ENCODE measurements around the gene C13orf42. TPM values are rescaled to one million over a fixed set of nuclear protein-coding genes. Genes with fewer than 3 reads are reported as not detected.

C13orf42 gene
- not detected for total RNA-seq (ENCODE audit: unreplicated experiment)
- long read RNA-seq: 0 reads

- no peak for DNase-seq
- no peaks in the 10 kb centered on the region for H3K9me3 Mint-ChIP-seq (ENCODE audit: unreplicated experiment)
- peaks cover 2% of the 10 kb centered on the region for H3K27me3 Mint-ChIP-seq (ENCODE audit: unreplicated experiment)
- TF ChIP-seq CTCF (IDR thresholded peaks at IDR 0.05; ENCODE audit: partially characterized antibody, unreplicated experiment): no peak
- H3K4me1 Mint-ChIP-seq (ENCODE audit: low read depth, unreplicated experiment): peaks cover 5% of the 10 kb centered on the region
- H3K27ac Mint-ChIP-seq (ENCODE audit: unreplicated experiment): no peak within 1 kb of the TSS
- no peak within 1 kb of the TSS for H3K4me3 Mint-ChIP-seq (ENCODE audit: unreplicated experiment)
- no peaks in the 10 kb centered on the region for H3K36me3 Mint-ChIP-seq (ENCODE audit: unreplicated experiment)
Observed at GRCh38 chr13:51111174-51111573, at the start of gene C13orf42. Gene C13orf42, minus strand, starts transcription at chr13:51111274. Its CDS starts 65 bp downstream, at chr13:51111209.

- DNase-seq: no peak
- H3K27me3 Mint-ChIP-seq (ENCODE audit: unreplicated experiment): peaks cover 2% of the 10 kb centered on the region
- H3K4me3 Mint-ChIP-seq (ENCODE audit: unreplicated experiment): no peak overlapping the region
- no peak for TF ChIP-seq CTCF (IDR thresholded peaks at IDR 0.05; ENCODE audit: partially characterized antibody, unreplicated experiment)
- no peak overlapping the region for H3K27ac Mint-ChIP-seq (ENCODE audit: unreplicated experiment)
- peaks cover 4% of the 10 kb centered on the region for H3K36me3 Mint-ChIP-seq (ENCODE audit: unreplicated experiment)
- H3K4me1 Mint-ChIP-seq (ENCODE audit: low read depth, unreplicated experiment): peaks cover 4% of the 10 kb centered on the region
- H3K9me3 Mint-ChIP-seq (ENCODE audit: unreplicated experiment): no peaks in the 10 kb centered on the region
Observed at GRCh38 chr13:51158880-51159518, 47.9 kb upstream of the C13orf42 start.

GRCh38 chr13:51158365-51158764 lies 47.3 kb upstream of the C13orf42 start:
- no peak for TF ChIP-seq CTCF (IDR thresholded peaks at IDR 0.05; ENCODE audit: partially characterized antibody, unreplicated experiment)
- Mint-ChIP-seq H3K4me3 (ENCODE audit: unreplicated experiment) (no peak overlapping the region), H3K4me1 (ENCODE audit: low read depth, unreplicated experiment) (peaks cover 4% of the 10 kb centered on the region), H3K36me3 (ENCODE audit: unreplicated experiment) (peaks cover 4% of the 10 kb centered on the region), H3K27ac (ENCODE audit: unreplicated experiment) (no peak overlapping the region), H3K27me3 (ENCODE audit: unreplicated experiment) (peaks cover 2% of the 10 kb centered on the region), H3K9me3 (ENCODE audit: unreplicated experiment) (no peaks in the 10 kb centered on the region)
- no peak for DNase-seq

- Mint-ChIP-seq H3K4me3 (ENCODE audit: unreplicated experiment) (no peak overlapping the region), H3K27me3 (ENCODE audit: unreplicated experiment) (peaks cover 2% of the 10 kb centered on the region), H3K9me3 (ENCODE audit: unreplicated experiment) (no peaks in the 10 kb centered on the region), H3K27ac (ENCODE audit: unreplicated experiment) (no peak overlapping the region), H3K36me3 (ENCODE audit: unreplicated experiment) (peaks cover 4% of the 10 kb centered on the region), H3K4me1 (ENCODE audit: low read depth, unreplicated experiment) (peaks cover 5% of the 10 kb centered on the region)
- no peak for DNase-seq
- no peak for TF ChIP-seq CTCF (IDR thresholded peaks at IDR 0.05; ENCODE audit: partially characterized antibody, unreplicated experiment)
Observed at GRCh38 chr13:51156648-51157047, 45.6 kb upstream of the C13orf42 start.

- Mint-ChIP-seq H3K4me1 (ENCODE audit: low read depth, unreplicated experiment) (peaks cover 5% of the 10 kb centered on the region), H3K27me3 (ENCODE audit: unreplicated experiment) (peaks cover 2% of the 10 kb centered on the region), H3K9me3 (ENCODE audit: unreplicated experiment) (no peaks in the 10 kb centered on the region), H3K36me3 (ENCODE audit: unreplicated experiment) (peaks cover 4% of the 10 kb centered on the region), H3K27ac (ENCODE audit: unreplicated experiment) (no peak overlapping the region), H3K4me3 (ENCODE audit: unreplicated experiment) (no peak overlapping the region)
- TF ChIP-seq CTCF (IDR thresholded peaks at IDR 0.05; ENCODE audit: partially characterized antibody, unreplicated experiment): no peak
- DNase-seq: no peak
Observed at GRCh38 chr13:51155776-51156515, 44.9 kb upstream of the C13orf42 start.

Data from glutamatergic neuron (in vitro differentiated cells).